ENCODE data around the gene CCDC122.

The CCDC122 gene

DNA sequence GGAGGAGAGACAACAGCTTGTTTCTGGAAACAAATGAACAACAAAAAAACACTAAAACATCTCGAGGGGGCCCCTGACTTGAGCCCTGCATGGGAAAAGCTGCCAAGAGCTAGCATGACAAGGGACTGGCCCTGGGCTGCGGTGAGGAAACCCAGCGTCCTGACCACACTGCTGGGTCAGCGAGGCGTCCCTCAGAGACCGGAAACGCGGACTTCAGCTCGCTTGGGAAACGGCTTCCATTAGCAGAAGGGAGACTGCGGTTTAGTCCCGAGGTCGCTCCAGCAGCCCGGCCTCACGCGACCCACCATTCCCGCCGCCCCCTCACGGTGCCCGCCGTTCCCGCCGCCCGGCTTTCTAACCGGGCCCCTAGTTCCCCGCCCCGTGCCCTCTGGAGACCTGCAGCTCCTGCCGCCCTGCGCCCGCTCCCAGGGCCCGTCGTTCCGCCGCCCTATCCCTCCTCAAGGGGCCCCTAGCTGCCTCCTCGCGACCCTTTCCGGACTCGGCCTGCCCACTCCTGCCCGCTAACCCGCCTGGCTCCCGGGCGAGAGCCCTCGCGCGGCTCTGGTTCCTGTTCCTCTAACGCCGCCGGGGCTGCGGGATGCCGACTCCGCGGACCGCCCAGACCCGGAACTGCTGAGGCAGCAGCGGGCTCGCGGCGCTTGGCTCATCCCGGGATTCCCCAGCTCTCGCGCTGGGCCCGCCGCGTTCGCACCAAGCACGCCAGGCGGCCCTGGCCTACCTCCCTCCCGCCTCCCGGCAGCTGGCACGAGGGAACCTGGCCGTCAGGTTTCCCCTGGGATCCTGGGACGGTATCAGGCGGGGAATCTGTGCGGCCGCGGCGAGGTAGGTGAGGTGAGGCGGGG lies at the start of gene CCDC122:
Gene CCDC122 (minus strand): TSS at position 849 of the 863 bp plus-strand sequence. CDS start 10,364 bp downstream, outside the sequence.
- H3K27me3 Mint-ChIP-seq (ENCODE audit: low read depth, poor library complexity), result peaks cover 22% of the 10 kb centered on the region
- TF ChIP-seq, protein P1, sequence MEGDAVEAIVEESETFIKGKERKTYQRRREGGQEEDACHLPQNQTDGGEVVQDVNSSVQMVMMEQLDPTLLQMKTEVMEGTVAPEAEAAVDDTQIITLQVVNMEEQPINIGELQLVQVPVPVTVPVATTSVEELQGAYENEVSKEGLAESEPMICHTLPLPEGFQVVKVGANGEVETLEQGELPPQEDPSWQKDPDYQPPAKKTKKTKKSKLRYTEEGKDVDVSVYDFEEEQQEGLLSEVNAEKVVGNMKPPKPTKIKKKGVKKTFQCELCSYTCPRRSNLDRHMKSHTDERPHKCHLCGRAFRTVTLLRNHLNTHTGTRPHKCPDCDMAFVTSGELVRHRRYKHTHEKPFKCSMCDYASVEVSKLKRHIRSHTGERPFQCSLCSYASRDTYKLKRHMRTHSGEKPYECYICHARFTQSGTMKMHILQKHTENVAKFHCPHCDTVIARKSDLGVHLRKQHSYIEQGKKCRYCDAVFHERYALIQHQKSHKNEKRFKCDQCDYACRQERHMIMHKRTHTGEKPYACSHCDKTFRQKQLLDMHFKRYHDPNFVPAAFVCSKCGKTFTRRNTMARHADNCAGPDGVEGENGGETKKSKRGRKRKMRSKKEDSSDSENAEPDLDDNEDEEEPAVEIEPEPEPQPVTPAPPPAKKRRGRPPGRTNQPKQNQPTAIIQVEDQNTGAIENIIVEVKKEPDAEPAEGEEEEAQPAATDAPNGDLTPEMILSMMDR (IDR thresholded peaks at IDR 0.05), result no peak
- no peak within 1 kb of the TSS for H3K27ac Mint-ChIP-seq
- DNase-seq, result peak; percentile 78
- H3K4me3 Mint-ChIP-seq, result peak within 1 kb of the TSS; percentile 84
- peaks cover 24% of the 10 kb centered on the region for H3K4me1 Mint-ChIP-seq
- no peaks in the 10 kb centered on the region for H3K9me3 Mint-ChIP-seq
- H3K36me3 Mint-ChIP-seq (ENCODE audit: low read depth), result no peaks in the 10 kb centered on the region

DNA sequence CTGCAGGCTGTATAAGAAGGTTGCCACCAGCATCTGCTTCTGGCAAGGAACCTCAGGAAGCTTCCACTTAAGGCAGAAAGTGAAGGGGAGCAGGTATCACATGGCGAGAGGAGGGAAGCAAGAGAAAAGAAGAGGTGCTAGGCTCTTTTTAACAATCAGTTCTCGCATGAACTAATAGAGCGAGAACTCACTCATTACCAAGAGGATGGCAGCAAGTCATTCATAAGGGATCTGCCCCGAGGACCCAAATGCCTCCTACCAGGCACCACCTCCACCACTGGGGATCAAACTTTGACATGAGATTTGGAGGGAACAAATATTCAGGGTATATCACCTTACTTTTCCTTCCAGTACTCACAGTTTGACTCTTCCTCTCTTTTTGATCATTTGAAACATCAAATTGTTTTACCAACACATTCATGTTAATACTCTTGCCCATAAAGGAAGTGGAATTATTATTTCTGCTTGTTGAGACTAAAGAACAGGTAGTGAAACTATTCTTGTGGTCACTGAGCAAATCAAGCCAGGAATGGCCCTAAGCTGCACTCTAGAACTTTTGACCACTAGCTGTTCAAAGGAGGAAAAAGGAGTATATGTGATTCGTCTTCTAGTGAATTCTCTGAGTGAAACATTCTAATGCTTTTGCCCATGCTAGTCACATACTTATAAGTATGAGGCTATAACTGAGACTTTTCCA lies 45.2 kb upstream of the CCDC122 start:
- Mint-ChIP-seq H3K4me3 (no peak overlapping the region), H3K36me3 (ENCODE audit: low read depth) (no peaks in the 10 kb centered on the region), H3K27ac (no peak overlapping the region), H3K4me1 (no peaks in the 10 kb centered on the region), H3K9me3 (peaks cover under 1% of the 10 kb centered on the region), H3K27me3 (ENCODE audit: low read depth, poor library complexity) (peaks cover 8% of the 10 kb centered on the region)
- TF ChIP-seq, protein P1 (IDR thresholded peaks at IDR 0.05), result no peak
- no peak for DNase-seq

DNA sequence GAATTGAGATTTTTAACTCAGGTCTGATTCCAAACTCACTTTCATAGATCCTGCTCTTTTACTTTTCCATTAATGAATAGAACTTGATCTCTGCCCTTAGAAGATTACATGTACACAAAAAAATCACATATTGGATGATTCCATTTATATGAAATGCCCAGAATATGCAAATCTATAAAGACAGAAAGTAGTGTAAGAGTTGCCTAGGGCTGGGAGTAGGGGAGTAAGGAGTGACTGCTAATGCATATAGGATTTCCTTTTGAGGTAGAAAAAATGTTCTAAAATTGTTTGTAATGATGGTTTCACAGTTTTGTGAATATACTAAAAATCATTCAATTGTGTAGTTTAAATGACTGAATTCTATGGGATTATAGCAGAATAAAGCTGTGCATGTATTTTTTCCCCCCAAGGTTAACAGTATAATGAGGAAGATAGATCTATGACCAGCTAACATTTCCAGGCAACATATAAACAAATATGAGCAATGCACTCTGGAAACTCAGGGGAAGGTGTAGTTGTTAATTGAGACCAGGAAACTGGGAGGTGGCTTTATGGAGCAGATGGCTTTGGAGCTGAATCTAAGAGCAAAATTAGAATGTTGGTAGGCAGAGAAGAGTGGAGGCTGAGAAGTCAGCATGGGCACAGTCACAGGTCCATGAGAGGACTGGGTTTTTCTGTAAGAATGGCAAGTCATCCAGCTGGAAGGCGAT lies 41.6 kb upstream of the CCDC122 start:
- no peaks in the 10 kb centered on the region for H3K36me3 Mint-ChIP-seq (ENCODE audit: low read depth)
- peaks cover 7% of the 10 kb centered on the region for H3K4me1 Mint-ChIP-seq
- H3K27me3 Mint-ChIP-seq (ENCODE audit: low read depth, poor library complexity), result peaks cover 3% of the 10 kb centered on the region
- no peak overlapping the region for H3K4me3 Mint-ChIP-seq
- no peaks in the 10 kb centered on the region for H3K9me3 Mint-ChIP-seq
- DNase-seq, result no peak
- TF ChIP-seq, protein P1 (IDR thresholded peaks at IDR 0.05), result no peak
- no peak overlapping the region for H3K27ac Mint-ChIP-seq

DNA sequence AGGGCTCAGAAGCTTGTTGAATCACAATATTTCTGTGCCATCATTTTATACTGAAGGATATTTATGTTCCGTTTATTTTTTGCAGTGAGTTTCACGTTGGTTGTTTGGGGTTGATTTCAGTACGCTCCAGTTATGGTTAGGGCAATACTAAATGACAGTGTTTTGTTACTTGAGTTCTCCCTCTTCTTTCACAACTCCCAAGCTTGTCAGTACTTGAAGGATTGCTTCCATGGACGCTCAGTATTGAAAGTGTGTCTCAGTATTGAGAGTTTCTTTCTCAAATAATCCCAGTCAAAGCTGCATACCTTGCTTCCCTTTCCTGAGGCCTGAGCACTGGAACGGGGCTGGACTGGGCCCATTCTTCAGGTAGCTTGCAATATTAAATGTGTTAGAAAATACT lies 39.1 kb upstream of the CCDC122 start:
- H3K9me3 Mint-ChIP-seq, result no peaks in the 10 kb centered on the region
- DNase-seq, result no peak
- no peak overlapping the region for H3K4me3 Mint-ChIP-seq
- no peaks in the 10 kb centered on the region for H3K36me3 Mint-ChIP-seq (ENCODE audit: low read depth)
- peaks cover 3% of the 10 kb centered on the region for H3K27me3 Mint-ChIP-seq (ENCODE audit: low read depth, poor library complexity)
- TF ChIP-seq, protein P1 (IDR thresholded peaks at IDR 0.05), result no peak
- H3K4me1 Mint-ChIP-seq, result peaks cover 7% of the 10 kb centered on the region
- no peak overlapping the region for H3K27ac Mint-ChIP-seq

DNA sequence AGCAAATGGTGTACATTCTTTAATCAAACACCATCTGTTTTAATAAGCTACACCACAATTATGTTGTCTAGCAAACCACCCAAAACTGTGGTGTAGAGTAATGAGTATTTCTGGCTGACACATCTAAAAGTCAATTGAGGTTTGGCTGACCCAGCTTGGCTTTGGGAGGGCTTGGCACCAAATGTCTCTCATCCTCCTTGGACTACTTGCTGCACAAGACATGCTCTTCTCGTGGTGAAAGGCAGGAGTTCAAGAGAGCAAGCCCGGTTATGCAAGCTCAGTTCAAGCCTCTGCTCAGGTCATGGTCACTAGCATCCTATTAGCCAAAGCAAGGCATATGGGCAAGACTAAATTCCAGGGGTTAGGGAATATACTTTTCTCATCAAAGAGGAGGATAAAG lies 37.3 kb upstream of the CCDC122 start:
- peaks cover 3% of the 10 kb centered on the region for H3K27me3 Mint-ChIP-seq (ENCODE audit: low read depth, poor library complexity)

More for the DNA sequence above, 37.3 kb upstream of the CCDC122 start:
- no peak for DNase-seq
- Mint-ChIP-seq H3K36me3 (ENCODE audit: low read depth) (no peaks in the 10 kb centered on the region), H3K27ac (no peak overlapping the region), H3K9me3 (no peaks in the 10 kb centered on the region), H3K4me3 (no peak overlapping the region), H3K4me1 (peaks cover 13% of the 10 kb centered on the region)
- TF ChIP-seq, protein P1 (IDR thresholded peaks at IDR 0.05), result no peak
